Thyroid gland (tissue), 4 donors: ENCODE results near the gene KRTAP4-11. TPM values are rescaled to one million over a fixed set of nuclear protein-coding genes. Genes with fewer than 3 reads are reported as not detected.
"Not testable (repeated sequence)": the region's sequence is repeated elsewhere in the genome, so short reads cannot be mapped to it uniquely, and the experiment has no call there.

Experiments
- DNase-seq, 2 donors: peaks; one replicate each; pipeline ENCODE4 v3.0.0-alpha.2; 2019
- H3K27ac ChIP-seq, 3 donors: fragments of 200-600 bp; sonication (generic); 1 replicate in 2 of 3; 2 replicates in 1 of 3; pipeline ENCODE4 v1.5.1; 2016 to 2019; ENCODE audit warnings: mild to moderate bottlenecking in 1 of 3, moderate library complexity in 1 of 3
- H3K27me3 ChIP-seq: fragments of 200-600 bp; sonication (generic); one replicate; pipeline ENCODE4 v1.5.1; 2019
- H3K36me3 ChIP-seq, 2 donors: fragments of 200-600 bp; sonication (generic); one replicate each; pipeline ENCODE4 v1.5.1; 2016 to 2019
- H3K4me1 ChIP-seq, 2 donors: fragments of 200-600 bp; sonication (generic); one replicate each; pipeline ENCODE4 v1.5.1; 2017 to 2019
- H3K4me3 ChIP-seq, 3 donors: fragments of 200-600 bp; sonication (generic); replicated peaks in 1 of 3; 1 replicate in 2 of 3; 2 replicates in 1 of 3; pipeline ENCODE4 v1.5.1; 2016; ENCODE audit warnings: mild to moderate bottlenecking in 1 of 3
- H3K9me3 ChIP-seq: fragments of 200-600 bp; sonication (generic); one replicate; pipeline ENCODE4 v1.5.1; 2017
- CTCF ChIP-seq, 6 experiments: fragments of 200-600 bp in 3 of 6; fragments of 450-650 bp in 3 of 6; sonication (generic) in 3 of 6; IDR thresholded peaks; one replicate each; pipeline ENCODE4 v1.5.1; 2016 to 2019; ENCODE audit warnings: antibody characterized with exemption in 6 of 6, mild to moderate bottlenecking in 2 of 6, inconsistent platforms in 1 of 6, moderate library complexity in 1 of 6
- POLR2A ChIP-seq, 2 donors: fragments of 450-650 bp; IDR thresholded peaks; one replicate each; pipeline ENCODE4 v1.6.1; 2017; ENCODE audit warnings: antibody characterized with exemption in 2 of 2, mild to moderate bottlenecking in 2 of 2, moderate library complexity in 1 of 2
- WGBS, 2 donors: methylation state at CpG; one replicate each; pipeline ENCODE4 v1.1.5; 2017; 5-methylcytosine and 5-hydroxymethylcytosine counted together
- intact Hi-C: fragments of 100-400 bp; cut with DNase I; formaldehyde crosslinking; loops from one replicate; pipeline ENCODE4 v1.15.1; 2023
- total RNA-seq, 4 donors: library from RNA; depleted of rRNA; stranded (reverse); fragments of >200 nt; gene quantifications; one replicate each; pipeline ENCODE4 v1.2.3, GENCODE V29; 2016

The KRTAP4-11 gene
- total RNA-seq, 4 donors from 2014 or later: not detected

DNA sequence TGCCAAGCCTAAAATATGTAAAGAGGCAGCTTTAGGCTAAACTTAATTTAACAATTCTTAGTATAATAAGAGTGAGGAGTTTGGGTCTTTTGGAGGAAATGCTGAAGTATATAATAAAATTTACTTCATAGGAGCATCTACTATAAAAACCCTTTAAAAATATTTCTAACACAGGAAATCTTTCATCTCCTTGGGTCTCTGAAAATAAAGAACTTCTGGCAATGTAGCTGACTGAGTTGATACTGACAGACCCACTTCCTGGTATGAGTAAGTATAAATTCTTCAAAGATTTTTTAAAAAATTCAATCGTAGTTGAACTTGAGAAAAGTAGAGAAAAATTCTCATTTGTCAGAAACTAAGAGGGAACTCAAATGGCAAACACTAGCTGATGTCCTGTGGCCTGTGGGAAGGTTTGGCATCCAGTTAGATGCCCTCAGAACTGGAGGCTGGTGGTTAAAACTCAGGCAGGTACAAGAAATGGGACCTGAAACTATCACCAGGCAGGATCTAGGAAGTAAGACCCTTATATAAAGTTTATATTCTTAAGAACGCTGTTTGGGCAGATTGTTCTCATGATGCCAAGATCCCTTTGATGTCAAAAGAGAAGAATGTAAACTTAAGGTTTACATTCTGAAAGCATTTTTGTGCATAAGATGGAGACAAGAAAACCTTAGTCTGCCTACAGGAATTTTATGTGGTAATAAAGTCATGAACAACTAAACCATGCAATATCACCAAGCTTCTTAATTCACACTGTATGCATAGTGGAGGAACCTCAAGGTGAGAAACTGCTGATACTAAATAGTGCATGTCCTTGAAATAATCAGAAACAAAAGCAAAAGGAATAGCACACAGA, 15.9 kb upstream of the KRTAP4-11 start:
- no peaks in the 10 kb centered on the region for H3K9me3 ChIP-seq
- H3K27ac ChIP-seq: no peak overlapping the region
- no peaks in the 10 kb centered on the region for H3K4me1 ChIP-seq
- 68 to 74% methylated on average over 2 of the region's 2 CpGs for WGBS, 2 donors
- H3K4me3 ChIP-seq: no peak overlapping the region
- TF ChIP-seq POLR2A (IDR thresholded peaks at IDR 0.05) (no peak), CTCF (IDR thresholded peaks at IDR 0.05) (no peak)
- H3K27me3 ChIP-seq: no peaks in the 10 kb centered on the region
- H3K36me3 ChIP-seq: no peaks in the 10 kb centered on the region
- intact Hi-C loops: no loop called here
- DNase-seq: no peak

DNA sequence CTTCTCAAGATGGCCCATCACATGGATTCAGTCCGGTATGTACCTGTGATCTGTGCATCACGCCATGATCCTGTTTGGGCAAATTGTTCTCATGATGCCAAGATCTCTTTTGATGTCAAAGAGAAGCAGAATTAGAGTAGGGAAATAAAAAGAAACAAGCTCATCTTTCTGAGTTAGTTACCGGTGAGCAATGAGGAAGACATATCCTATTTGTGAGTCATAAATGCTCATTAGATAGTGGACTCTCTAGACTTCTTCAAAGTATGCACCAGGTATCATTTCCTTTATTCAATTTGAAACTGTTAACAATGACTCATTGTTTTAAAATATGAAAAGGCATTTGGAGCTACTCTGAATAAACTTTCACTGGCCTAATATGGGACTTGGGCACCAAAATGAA, 13.8 kb upstream of the KRTAP4-11 start:
- no peak for TF ChIP-seq CTCF (IDR thresholded peaks at IDR 0.05)
- no peak for TF ChIP-seq POLR2A (IDR thresholded peaks at IDR 0.05)
- no peak overlapping the region for H3K4me3 ChIP-seq
- no peaks in the 10 kb centered on the region for H3K36me3 ChIP-seq
- no peak overlapping the region for H3K27ac ChIP-seq
- H3K4me1 ChIP-seq: no peaks in the 10 kb centered on the region
- 92 to 95% methylated on average over 3 of the region's 3 CpGs for WGBS, 2 donors
- no peaks in the 10 kb centered on the region for H3K27me3 ChIP-seq
- no peaks in the 10 kb centered on the region for H3K9me3 ChIP-seq
- intact Hi-C loops: no loop called here
- no peak for DNase-seq

GRCh38 chr17:41127371-41127770, 9.2 kb upstream of the KRTAP4-11 start:
- intact Hi-C loops: no loop called here
- 77 to 80% methylated on average over 1 of the region's 1 CpG for WGBS, 2 donors
- Histone ChIP-seq H3K4me3 (no peak overlapping the region), H3K4me1 (no peaks in the 10 kb centered on the region), H3K9me3 (no peaks in the 10 kb centered on the region), H3K27ac (no peak overlapping the region), H3K36me3 (no peaks in the 10 kb centered on the region), H3K27me3 (no peaks in the 10 kb centered on the region)
- no peak for TF ChIP-seq CTCF (IDR thresholded peaks at IDR 0.05)
- TF ChIP-seq POLR2A (IDR thresholded peaks at IDR 0.05): no peak
- DNase-seq: no peak

DNA sequence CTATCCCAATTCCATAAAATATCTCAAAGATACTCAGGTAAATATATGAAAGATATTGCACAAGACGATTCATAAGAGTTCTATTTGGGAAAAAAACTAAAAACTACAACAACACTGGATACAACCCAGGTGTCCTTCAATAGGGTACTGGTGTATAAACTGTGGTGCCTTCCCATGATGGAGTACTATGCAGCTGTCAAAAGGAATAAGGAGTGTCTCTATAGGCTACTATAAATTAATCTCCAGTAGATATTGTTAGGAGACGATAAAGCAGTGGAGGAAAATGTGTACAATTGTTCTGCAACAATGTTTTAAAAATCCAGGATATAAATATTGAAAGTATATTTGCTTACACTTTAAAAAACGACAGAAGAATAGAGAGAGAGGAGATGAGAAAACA, 8.2 kb upstream of the KRTAP4-11 start:
- intact Hi-C loops: no loop called here
- no peaks in the 10 kb centered on the region for H3K36me3 ChIP-seq
- H3K9me3 ChIP-seq: no peaks in the 10 kb centered on the region
- no peak for DNase-seq
- no peaks in the 10 kb centered on the region for H3K27me3 ChIP-seq
- TF ChIP-seq POLR2A (IDR thresholded peaks at IDR 0.05): no peak
- TF ChIP-seq CTCF (IDR thresholded peaks at IDR 0.05): no peak
- H3K4me3 ChIP-seq: no peak overlapping the region
- no peak overlapping the region for H3K27ac ChIP-seq
- no peaks in the 10 kb centered on the region for H3K4me1 ChIP-seq
- 89 to 91% methylated on average over 3 of the region's 3 CpGs for WGBS, 2 donors

DNA sequence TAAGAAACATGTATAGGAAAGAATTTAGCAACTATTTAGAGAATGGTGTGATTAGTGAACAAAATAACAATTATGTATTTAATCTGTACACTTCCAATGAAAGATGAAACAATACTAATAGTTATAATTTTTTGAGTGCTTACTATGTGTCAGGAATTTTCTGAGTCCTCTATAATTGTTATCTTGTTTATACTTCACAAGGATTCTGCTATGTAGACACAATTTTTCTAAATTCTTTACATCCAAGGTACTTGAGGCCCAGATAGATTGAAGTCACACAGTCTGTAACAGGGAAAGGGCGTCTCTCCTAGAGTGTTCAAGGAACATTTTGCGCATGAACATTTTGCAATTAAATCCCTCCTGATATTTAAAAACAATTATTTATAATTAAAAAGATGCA, 6.9 kb upstream of the KRTAP4-11 start:
- 93 to 99% methylated on average over 2 of the region's 2 CpGs for WGBS, 2 donors
- H3K36me3 ChIP-seq: no peaks in the 10 kb centered on the region
- no peaks in the 10 kb centered on the region for H3K9me3 ChIP-seq
- H3K4me3 ChIP-seq: no peak overlapping the region
- no peak for DNase-seq
- no peaks in the 10 kb centered on the region for H3K27me3 ChIP-seq
- intact Hi-C loops: no loop called here
- no peaks in the 10 kb centered on the region for H3K4me1 ChIP-seq
- no peak overlapping the region for H3K27ac ChIP-seq
- TF ChIP-seq POLR2A (IDR thresholded peaks at IDR 0.05): no peak
- no peak for TF ChIP-seq CTCF (IDR thresholded peaks at IDR 0.05)

GRCh38 chr17:41123991-41124371, 5.8 kb upstream of the KRTAP4-11 start, which contains the start of gene KRTAP4-12:
TSS of gene KRTAP4-12 (minus strand) at chr17:41124182. CDS start at chr17:41124122, 60 bp downstream.
- H3K4me3 ChIP-seq, H3K27me3 ChIP-seq, H3K36me3 ChIP-seq, DNase-seq, H3K9me3 ChIP-seq, intact Hi-C loops, H3K27ac ChIP-seq, H3K4me1 ChIP-seq: not testable (repeated sequence)
- whole genome bisulfite sequencing, 2 donors: 73 to 80% methylated on average over 2 to 3 of the region's 3 CpGs

DNA sequence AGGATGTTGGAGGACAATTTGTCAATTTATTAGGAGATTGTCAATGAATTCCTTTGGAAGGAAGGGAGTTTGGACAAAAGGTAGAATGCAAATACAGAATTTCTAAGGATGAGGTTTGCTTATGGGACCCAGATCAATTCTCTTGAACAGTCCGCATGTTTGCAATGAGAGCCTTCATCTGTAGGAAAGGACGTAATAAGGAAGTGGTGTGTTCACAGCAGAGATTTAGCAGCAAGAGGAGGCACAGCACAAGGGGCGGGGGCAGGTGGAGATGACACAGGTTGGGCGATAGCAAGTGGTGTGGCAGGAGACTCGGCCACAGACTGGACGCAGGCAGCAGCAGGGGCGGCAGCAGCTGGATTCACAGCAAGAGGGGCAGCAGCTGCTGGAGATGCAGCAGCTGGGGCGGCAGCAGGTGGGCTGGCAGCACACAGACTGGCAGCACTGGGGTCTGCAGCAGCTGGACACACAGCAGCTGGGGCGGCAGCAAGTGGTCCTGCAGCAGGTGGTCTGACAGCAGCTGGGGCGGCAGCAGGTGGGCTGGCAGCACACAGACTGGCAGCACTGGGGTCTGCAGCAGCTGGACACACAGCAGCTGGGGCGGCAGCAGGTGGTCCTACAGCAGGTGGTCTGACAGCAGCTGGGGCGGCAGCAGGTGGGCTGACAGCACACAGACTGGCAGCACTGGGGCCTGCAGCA, 5.3 kb upstream of the KRTAP4-11 start:
- DNase-seq, H3K27me3 ChIP-seq, H3K9me3 ChIP-seq, intact Hi-C loops, H3K36me3 ChIP-seq, H3K27ac ChIP-seq, H3K4me3 ChIP-seq, H3K4me1 ChIP-seq: not testable (repeated sequence)
- WGBS, 2 donors: 69 to 77% methylated on average over 9 to 12 of the region's 12 CpGs
